GM18867 (cell line): ENCODE measurements around the gene DAAM2.

Experiments used
- ATAC-seq: cut with Tn5 transposase; IDR thresholded peaks from one replicate; pipeline ENCODE4 v1.9.1; 2021; ENCODE audit warnings: mild to moderate bottlenecking, moderate library complexity; ENCODE audit not compliant: unreplicated experiment

The DAAM2 gene

GRCh38 chr6:39786649-39787048, 5.5 kb upstream of the DAAM2 start:
- no peak for ATAC-seq

DNA sequence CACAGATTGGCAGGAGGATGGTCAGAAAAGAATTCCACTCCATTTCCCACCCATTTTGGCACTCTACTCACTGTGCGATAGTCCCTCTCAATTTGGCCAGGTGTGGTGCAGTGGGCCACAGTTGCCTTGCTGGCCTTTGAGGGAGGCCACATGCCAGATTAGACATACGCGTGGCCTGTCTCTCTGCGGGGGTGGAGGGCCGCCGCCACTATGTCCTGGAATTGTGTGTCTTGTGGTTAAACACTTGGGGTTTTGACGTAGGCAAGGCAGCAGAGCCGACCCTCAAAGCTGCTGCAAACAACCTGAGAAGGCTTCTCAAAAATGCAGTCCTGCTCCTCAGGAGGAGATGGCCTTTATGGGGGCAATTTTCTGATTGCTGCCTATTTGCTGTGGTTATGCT, 4.9 kb upstream of the DAAM2 start:
- no peak for ATAC-seq

DNA sequence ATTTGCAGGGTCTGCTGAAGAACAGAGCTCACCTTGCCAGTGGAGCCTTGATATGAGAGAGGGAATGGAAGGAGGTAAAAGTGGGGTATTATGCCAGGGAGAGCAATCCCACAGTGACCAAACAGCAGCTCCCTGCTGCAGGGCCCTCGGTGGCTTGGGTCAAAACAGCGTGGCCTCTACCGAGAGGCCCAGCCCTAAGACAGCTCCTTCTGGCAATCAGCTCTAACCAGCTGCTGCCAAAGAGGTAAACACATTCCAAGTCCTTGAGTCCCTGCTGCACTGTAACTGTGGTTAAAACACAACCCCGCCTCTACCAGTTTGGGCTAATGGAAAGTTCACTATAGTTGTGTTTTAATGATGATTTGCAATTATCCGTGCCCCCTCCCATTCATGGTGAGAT, 1.4 kb upstream of the DAAM2 start:
- ATAC-seq: no peak

GRCh38 chr6:39791311-39791710, 865 bp upstream of the DAAM2 start:
- ATAC-seq: no peak

- ATAC-seq: no peak
Measured at GRCh38 chr6:39792540-39793450, 619 bp downstream of the DAAM2 start.

GRCh38 chr6:39793516-39793915, 1.3 kb downstream of the DAAM2 start:
- ATAC-seq: no peak

DNA sequence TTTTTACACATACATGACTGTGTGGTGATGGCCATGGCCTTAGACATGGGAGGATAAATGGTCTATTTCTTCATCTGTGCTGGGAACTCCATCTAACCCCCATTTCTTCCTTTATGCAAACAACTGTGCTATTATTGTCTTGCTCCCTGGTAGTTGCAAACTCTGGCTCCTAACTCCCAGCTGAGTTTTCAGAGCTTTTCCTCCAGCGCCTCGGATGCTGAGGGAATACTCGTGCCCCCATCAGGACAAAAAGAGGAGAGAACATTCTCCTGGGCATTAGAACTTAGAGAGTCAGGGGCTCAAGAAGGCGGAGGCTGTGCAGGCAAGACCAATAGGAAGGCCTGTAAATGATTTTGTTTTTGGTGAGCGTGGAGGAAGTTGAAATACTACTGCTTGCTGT, 2.1 kb downstream of the DAAM2 start:
- no peak for ATAC-seq

- no peak for ATAC-seq
Measured at GRCh38 chr6:39797751-39798150, 5.6 kb downstream of the DAAM2 start.

DNA sequence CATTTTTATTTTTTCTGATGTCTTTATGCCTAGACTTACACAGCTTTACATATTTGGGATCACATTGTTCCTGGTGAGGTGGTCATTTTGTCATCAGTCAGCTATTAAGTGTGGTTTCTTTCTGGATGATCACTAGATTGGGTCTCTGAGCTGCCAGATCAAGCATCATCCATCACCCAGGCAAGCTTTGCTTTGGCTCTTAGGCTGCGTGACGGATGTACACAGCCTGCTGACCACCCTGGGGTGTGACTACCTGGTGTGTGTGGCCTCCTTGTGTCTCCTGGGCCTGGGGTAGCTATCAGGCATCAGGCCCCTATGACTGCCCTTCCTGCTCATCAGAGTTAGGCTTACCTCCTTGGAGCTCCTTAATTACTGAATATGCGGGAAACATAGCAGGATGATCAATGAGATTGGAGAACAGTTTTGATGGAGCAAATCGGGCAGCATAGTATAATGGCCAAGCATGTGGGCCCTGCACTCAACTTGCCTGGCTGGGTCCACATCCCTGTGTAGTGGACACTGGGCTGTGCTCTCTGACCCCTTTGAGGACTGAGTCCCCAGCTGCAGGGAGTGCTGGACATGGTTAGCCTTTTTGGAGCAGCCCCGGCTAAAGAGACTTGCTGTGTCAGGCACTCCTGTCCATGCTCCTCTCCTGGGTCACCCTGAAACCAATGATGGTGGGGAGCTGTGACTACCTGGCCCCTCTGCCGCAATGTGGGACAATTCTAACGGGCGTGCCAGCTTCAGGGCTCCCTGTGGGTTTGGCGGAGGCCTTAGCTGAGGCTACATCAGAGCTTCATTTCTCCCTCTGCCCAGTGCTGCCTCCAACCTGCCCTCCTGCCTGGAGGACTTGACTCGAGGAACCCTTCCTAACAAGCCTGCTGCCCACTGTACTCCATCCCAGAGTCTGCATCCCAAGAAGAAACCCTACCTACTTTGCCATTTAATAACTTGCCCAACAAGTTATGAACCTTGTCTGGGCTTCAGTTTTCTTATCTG, 8.2 kb downstream of the DAAM2 start:
- ATAC-seq: no peak

GRCh38 chr6:39801456-39802251, 9.5 kb downstream of the DAAM2 start:
- ATAC-seq: no peak

- ATAC-seq: no peak
Measured at GRCh38 chr6:39803872-39804271, 11.7 kb downstream of the DAAM2 start.

DNA sequence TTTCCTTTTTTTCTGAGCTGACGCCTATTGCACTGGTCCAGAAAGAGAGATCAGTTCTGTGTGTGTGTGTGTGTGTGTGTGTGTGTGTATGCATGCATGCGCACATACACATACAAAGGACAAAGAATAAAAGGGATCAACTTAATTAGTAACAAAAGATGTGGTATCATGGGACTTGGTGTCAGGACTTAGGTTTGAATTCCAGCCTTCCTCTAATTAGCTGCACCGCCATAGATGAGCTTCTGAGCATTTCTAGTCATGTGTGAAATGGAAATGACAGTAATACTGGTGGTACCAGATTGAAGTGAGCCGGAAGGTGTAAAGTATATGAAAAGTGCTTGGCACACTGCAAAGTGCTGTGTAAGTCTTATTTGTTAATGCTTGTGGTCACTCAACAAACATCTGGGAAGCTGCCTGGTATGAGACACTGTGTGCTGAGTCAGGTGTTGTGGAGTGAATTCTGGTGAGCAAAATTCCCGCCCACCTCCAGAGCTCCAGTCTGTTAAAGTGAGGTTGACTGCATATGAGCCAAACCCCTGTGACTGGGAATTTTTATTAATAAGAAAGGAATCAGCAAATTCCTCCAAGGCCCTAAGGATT, 12.4 kb downstream of the DAAM2 start:
- ATAC-seq: no peak

DNA sequence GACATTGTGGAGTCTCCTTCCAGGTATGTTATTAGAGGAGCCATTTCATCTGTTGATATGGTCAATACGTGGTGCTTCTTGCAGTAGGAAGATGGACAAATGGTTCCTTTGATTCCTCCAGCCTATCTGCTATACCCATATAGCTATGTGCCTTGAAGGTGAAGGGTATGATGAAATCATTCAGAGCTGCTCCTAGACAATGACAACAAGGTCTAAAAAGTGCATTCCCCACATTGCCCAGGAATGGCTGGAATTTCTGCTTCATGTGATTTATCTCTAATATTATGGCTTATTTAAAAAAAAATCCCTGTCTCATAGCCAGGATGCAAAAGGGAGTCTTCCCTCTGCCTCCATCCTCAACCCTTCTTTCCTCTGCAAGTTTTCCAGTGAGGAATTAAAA, 14.1 kb downstream of the DAAM2 start:
- ATAC-seq: no peak

DNA sequence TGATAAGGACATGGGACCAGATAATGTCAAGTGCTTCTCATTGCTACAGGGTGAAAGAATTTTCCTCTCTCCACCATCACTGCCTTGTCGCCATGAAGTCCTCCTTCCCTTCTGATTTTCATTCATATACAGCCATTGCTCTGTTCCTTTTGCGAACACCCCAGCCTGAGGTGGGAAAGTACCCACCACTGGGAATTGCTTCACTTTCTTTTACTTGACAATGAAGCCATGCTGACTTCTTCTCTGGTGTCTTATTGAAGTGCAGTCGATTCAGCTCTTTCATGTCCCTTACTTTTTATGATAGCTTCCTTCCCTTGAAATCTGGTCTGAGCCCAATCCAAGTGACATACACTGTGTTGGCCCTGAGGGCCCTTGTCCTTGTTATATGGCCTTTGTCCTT, 16.2 kb downstream of the DAAM2 start:
- ATAC-seq: no peak

DNA sequence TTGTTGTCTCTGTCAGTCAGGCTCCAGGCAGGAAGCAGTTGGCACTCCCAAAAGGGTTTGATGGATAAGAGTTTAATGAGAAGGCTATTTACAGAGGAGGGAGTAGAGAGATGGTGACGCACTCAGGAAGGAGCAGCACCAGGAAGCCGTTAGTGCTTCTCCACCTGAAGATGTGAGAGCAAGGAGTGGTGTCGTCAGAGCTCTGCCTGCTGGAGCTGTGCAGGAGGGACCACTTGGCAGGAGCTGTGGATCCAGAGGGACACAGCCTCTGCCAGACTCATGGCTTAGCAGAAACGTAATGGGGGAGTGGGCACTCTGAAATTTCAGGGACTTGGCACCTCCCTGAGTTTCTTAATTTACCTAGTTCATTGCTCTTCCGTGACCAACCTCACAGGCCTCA, 16.8 kb downstream of the DAAM2 start:
- no peak for ATAC-seq

GRCh38 chr6:39811835-39812345, 19.7 kb downstream of the DAAM2 start:
- no peak for ATAC-seq

DNA sequence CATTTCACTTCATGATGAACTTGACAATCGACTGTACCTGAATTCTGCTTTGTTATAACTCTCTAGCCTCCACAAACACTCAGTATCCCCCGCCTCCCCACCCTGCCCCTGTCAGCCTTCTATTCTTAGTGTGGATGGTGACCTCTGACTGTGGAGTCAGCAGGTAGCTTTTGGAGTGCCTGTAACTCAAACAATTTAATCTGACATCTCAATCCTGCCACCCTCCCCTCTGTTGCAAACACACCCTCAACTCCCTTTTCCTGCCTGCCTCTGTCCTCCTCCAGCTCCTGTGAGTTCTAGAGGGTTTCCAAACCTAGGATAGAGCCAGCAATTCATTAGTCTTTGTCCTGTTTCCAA, 20.3 kb downstream of the DAAM2 start:
- no peak for ATAC-seq

DNA sequence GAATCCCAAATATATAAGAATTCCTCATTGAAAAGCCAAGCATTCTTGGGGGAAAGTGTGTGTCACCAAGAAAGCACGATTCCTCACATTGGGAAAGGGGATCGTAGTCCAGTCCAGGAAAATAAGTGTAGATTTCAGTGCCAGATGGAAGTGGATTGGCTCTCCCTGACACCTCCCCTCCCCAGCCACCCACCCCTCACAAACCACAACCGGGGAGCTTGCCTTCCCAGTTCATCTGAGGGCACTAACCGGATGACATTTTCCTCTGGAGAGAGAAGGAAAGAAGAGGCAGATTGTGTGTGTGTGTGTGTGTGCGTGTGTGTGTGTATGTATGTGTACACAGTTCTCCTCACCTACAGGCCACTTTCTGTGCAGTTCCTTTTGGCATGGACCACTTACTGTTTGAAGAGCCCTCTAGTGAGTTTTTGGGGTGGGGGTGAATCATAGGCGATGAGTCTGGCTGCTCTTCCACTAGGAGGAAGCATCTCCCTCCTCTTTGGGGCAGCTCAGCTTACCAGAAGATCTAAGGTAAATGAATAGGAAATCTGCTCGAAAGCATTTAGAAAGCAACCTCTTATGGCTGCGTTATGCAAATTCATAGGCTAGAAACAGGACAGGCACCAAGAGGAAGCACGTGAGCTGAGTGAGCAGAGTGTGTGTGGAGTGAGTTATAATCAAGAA, 20.8 kb downstream of the DAAM2 start:
- ATAC-seq: peak; percentile 87

DNA sequence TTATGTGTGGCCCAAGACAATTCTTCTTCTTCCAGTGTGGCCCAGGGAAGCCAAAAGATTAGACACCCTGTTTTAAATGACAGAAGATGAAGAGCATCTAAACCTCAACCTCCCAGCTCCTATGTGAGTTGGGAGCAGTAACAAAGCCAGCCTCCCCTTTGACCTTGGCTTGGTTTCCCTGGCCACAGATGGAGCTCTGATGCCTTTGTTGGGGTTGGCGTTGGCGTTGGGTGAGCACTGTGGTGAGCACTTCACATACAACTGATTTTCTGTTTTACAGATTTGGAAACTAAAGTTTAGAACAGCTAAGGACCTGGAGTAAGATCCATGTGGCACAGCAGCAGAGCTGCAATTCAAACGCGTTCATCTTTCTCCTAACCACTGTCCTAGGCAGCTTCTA, 22.1 kb downstream of the DAAM2 start:
- ATAC-seq: no peak

- ATAC-seq: no peak
Measured at GRCh38 chr6:39815356-39815755, 23.2 kb downstream of the DAAM2 start.
